Skeletal muscle cell (primary cell): ENCODE data around the gene FGG.

Source experiments
- DNase-seq: peaks from one replicate; pipeline ENCODE4 v3.0.0-alpha.2; 2010; ENCODE audit warnings: low read depth
- H3K4me3 ChIP-seq: 2 replicates; pipeline ENCODE4 v1.5.1; 2011; ENCODE audit warnings: low read depth, mild to moderate bottlenecking, control low read depth, low read length, moderate library complexity

FGG gene

GRCh38 chr4:154560824-154561231 lies 51.6 kb downstream of the FGG start:
- DNase-seq: peak; percentile 73

GRCh38 chr4:154560419-154560801 lies 52.0 kb downstream of the FGG start:
- DNase-seq: no peak
- H3K4me3 ChIP-seq: no peak overlapping the region

More at GRCh38 chr4:154560824-154561231, 51.6 kb downstream of the FGG start:
- no peak overlapping the region for H3K4me3 ChIP-seq

GRCh38 chr4:154559494-154560418 lies 52.7 kb downstream of the FGG start:
- peak; percentile 16 for DNase-seq
- H3K4me3 ChIP-seq: no peak overlapping the region

GRCh38 chr4:154559141-154559493 lies 53.3 kb downstream of the FGG start:
- no peak for DNase-seq
- no peak overlapping the region for H3K4me3 ChIP-seq
